HG03159 (cell line): ENCODE measurements around the gene PPP2R3A.
"Not testable (repeated sequence)": the region's sequence is repeated elsewhere in the genome, so short reads cannot be mapped to it uniquely, and the experiment has no call there.

ENCODE experiments used
- ATAC-seq: cut with Tn5 transposase; IDR thresholded peaks from one replicate; pipeline ENCODE4 v1.9.1; 2021; ENCODE audit warnings: mild to moderate bottlenecking, moderate library complexity; ENCODE audit not compliant: unreplicated experiment

PPP2R3A gene

GRCh38 chr3:136144397-136144796, 178.9 kb downstream of the PPP2R3A start:
- ATAC-seq: not testable (repeated sequence)

- ATAC-seq: no peak
Measured at GRCh38 chr3:136146981-136147729, 181.6 kb downstream of the PPP2R3A start.

- ATAC-seq: no peak
Measured at GRCh38 chr3:136149667-136150066, 184.1 kb downstream of the PPP2R3A start.

GRCh38 chr3:136151219-136151618, 185.7 kb downstream of the PPP2R3A start:
- no peak for ATAC-seq

- no peak for ATAC-seq
Measured at GRCh38 chr3:136152176-136152843, 186.8 kb downstream of the PPP2R3A start.

- ATAC-seq: no peak
Measured at GRCh38 chr3:136152963-136153362, 187.4 kb downstream of the PPP2R3A start.

GRCh38 chr3:136161516-136161915, 196.0 kb downstream of the PPP2R3A start:
- ATAC-seq: no peak

- ATAC-seq: no peak
Measured at GRCh38 chr3:136162322-136162721, 196.8 kb downstream of the PPP2R3A start.

GRCh38 chr3:136163607-136164006, 198.1 kb downstream of the PPP2R3A start:
- not testable (repeated sequence) for ATAC-seq

GRCh38 chr3:136166507-136166906, 201.0 kb downstream of the PPP2R3A start:
- no peak for ATAC-seq

GRCh38 chr3:136168236-136168635, 202.7 kb downstream of the PPP2R3A start:
- not testable (repeated sequence) for ATAC-seq

GRCh38 chr3:136171097-136171542, 205.6 kb downstream of the PPP2R3A start:
- no peak for ATAC-seq

GRCh38 chr3:136173939-136174490, 208.5 kb downstream of the PPP2R3A start:
- ATAC-seq: no peak

GRCh38 chr3:136177876-136178275, 212.3 kb downstream of the PPP2R3A start:
- ATAC-seq: no peak

GRCh38 chr3:136181741-136182140, 216.2 kb downstream of the PPP2R3A start:
- no peak for ATAC-seq

GRCh38 chr3:136184703-136185102, 219.2 kb downstream of the PPP2R3A start:
- no peak for ATAC-seq

GRCh38 chr3:136186344-136186743, 220.8 kb downstream of the PPP2R3A start:
- no peak for ATAC-seq

- no peak for ATAC-seq
Measured at GRCh38 chr3:136186846-136187245, 221.3 kb downstream of the PPP2R3A start.

GRCh38 chr3:136187868-136188267, 222.3 kb downstream of the PPP2R3A start:
- no peak for ATAC-seq

GRCh38 chr3:136189043-136189442, 223.5 kb downstream of the PPP2R3A start:
- no peak for ATAC-seq

- no peak for ATAC-seq
Measured at GRCh38 chr3:136189859-136190617, 224.5 kb downstream of the PPP2R3A start.
